GM21786 (cell line): ENCODE data around the gene SH3GL1.

Experiments used
- ATAC-seq: cut with Tn5 transposase; IDR thresholded peaks from one replicate; pipeline ENCODE4 v1.9.1; 2021; ENCODE audit not compliant: unreplicated experiment

SH3GL1 gene

DNA sequence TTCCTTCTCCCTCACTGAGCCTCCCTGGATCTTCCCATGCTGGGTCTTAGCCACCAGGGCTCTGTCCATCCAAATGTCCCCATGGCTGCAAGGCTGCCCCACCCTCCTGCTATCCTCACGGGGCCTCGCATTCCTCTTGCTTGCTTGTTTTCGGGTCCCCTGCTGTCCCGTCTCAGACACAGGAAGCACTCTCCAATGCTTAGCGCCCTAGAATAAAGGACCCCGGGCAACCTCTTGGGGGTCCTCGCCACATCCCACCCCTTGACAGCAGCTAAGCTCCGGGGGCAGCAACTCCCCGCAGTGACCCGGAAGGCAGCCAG lies 23.7 kb downstream of the SH3GL1 start:
- ATAC-seq = no peak

DNA sequence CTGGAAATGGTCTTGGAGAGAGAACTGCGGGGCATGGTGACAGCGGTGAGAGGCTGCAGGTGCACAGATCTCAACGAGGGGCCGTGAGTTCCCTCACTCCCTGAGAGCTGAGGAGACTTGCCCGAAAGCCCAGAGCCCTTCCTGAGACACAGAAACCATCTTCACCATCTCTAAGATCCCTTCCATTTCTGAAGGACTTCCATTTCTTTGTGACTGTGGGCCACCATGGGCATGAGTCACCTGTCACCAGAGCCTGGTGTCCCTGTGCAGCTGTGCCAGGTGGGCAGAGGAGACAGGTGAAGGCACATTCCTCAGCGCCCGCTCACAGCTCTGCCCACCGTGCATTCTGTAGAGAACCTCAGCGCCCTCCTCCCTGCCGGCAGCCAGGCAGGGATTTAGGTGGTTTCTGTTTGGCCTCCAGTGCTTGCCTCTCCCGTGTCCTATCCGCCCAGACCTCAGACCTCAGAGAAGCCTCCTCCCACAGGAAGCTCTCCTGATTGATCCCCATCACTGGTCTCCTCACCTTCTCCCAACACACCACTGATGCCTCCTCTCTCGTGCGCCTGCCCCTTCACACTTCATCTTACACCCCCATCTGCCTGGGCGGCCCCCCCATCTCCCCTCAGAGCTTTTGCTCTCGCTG lies 24.2 kb downstream of the SH3GL1 start:
- ATAC-seq = no peak

DNA sequence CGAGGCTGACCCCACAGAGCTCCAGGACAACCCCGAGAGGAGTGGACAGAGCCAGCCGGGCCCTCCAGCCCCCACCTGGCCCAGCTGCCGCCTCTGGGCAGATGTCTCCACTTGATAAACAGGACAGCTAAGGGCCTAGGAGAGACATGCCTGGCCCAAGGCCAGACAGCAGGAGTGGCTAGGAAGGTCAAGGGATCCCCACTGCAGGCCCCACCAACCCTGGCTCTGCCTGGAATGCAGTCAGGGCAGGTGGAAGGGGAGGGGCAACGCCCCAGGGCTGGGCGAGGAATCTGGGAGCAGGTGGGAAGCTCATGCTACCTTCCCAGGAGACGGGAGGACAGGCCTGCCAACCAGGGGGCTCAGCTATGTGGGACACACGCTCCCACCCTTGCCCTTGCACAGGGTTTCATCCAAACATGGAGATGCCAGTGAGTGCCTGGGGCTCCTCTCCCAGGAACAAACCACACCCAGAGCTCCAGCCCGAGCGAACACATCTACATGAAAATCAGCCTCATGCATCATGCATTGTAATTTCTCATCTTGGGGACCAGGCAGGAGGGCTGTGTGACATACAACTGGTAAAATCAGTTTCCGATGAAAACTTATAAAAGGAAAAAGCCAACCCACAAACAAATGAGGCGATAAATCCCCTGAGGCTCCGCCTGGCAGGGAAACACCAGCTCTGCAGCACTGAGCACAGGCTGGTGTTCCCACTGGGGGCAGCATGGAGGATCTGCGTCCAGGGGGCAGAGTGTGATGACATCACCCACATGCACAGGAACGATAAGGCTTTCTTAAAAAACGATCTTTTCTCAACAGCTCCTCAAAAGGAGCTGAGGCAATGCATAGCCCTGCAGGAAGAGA lies 25.0 kb downstream of the SH3GL1 start:
- ATAC-seq = peak; percentile 56

DNA sequence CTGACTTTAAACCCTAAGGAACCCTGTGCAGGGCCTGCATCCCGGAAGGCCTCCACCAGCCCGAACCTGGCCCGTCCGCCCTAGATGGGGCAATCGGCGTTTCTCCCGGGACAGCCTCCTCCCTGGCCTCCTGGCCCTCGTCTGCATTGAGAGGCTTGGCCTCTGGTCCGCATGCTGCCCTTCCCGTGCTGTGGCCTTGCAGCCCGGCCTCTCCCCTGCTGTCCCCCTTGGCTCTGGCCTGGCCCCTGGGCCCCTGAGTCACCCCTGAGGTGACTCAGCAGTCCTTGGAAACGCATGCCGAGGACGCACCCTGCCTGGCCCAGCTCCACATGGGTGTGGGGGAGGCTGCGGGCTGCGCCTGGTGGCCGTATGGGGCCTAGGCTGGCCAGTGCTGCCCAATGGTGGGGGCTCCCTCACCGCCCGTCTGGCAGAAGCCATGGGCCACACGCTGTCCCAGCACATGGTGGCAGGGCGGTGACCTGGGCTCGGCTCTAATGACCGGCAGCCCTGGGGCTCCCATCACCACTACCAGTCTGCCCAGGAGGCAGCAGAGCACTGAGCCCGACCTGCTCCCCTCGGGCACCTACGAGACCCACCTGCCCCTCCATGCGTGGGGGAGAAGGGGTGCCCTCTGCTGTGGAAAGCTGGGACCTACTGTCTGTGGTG lies 25.7 kb downstream of the SH3GL1 start:
- ATAC-seq = no peak

DNA sequence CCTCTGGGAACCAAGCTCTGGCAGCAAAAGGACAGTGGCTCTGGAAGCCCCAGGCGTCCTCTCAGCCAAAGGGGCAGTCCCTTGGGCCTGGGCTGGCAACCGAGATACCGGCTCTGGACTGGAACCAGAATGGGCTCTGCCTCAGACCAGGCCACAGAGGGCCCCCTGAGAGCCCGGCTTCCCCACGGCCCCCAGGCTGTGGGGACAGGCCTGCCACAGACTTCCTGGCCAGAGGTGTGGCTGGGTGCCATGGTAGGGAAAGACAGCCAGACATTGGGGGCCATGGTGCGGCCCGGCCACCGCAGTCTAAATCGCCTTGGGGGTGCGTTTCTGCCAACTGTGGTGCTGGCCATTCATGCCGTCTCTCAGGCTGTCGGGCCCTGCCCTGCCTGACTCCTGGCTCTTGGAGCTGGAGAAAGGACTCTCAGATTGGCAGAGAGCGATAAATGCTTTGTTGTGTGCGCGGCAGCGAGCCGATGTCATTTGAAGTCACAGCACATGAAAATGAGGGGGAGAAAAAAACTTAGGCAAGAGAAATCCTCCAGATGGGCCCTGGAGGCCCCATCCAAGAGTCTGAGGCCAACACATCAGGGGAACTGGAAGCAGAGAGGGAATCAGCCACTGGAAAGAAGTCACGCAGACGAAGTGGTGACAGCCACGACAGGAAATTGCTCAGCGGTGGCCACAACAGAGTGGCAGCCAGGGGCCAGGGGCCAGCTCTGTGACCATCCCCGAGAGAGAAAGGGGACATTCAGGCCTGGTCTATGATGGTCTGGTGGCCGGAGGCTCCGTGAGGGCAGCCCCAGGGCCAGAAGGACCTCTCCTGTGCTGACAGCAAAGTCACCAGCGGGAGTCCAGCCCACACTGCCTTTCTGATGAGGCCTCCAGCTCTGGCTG lies 26.5 kb downstream of the SH3GL1 start:
- ATAC-seq = no peak

DNA sequence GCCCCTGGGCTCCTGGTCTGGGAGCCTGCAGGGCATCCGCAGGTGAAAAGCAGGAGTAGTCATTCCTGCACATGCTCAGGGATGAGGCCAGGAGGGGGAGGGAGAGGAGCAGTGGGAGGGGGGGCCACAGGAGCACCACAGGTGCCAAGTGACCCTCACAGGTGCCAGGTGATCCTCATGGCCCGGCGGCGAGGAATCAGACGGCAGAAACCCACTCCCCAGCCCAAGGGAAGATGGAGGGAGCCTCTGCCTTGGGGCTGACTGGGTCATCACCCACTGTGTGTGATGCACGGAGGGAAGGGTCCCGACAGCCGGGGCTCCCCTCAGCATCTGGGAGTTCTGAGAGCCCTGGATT lies 27.4 kb downstream of the SH3GL1 start:
- ATAC-seq = no peak

DNA sequence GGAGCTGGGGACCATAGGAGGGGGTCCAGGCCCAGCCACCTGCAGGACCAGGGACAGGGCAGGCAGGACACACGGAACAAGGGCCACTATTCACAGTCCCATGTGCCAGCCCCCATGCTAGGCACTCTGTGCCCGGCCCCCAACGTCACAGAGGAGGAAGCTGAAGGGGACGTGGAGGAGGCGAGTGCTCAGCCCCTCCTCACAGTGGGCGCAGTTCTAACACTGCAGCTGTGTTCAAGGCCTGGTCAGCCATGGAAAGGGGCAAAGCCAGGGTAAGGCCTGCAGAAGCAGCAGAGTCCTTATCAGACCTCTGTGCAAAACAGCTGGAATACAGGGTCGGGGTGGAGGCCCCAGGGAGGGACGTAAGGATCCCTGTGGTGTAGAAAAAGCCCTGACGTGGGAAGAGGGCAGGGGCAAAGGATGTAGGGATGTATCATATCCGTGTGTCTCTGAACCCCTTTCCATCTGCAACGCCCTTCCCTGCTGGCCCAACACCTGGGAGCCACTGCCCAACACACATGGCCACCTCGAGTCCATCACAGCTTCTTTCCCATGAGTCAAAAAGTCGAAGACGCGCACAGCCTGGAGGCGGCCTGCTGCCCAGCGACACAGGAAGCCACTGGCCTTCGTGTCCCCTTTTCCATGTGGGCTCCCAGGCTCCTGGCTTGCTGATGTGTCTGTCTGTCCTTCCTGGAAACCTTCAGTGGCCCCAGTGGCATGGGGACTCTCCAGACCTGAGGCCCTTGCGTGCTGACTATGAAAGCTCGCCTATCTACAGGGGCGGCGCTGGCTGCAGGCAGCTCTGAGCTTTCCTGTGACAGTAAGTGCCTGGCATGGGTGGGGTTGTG lies 28.0 kb downstream of the SH3GL1 start:
- ATAC-seq = no peak

DNA sequence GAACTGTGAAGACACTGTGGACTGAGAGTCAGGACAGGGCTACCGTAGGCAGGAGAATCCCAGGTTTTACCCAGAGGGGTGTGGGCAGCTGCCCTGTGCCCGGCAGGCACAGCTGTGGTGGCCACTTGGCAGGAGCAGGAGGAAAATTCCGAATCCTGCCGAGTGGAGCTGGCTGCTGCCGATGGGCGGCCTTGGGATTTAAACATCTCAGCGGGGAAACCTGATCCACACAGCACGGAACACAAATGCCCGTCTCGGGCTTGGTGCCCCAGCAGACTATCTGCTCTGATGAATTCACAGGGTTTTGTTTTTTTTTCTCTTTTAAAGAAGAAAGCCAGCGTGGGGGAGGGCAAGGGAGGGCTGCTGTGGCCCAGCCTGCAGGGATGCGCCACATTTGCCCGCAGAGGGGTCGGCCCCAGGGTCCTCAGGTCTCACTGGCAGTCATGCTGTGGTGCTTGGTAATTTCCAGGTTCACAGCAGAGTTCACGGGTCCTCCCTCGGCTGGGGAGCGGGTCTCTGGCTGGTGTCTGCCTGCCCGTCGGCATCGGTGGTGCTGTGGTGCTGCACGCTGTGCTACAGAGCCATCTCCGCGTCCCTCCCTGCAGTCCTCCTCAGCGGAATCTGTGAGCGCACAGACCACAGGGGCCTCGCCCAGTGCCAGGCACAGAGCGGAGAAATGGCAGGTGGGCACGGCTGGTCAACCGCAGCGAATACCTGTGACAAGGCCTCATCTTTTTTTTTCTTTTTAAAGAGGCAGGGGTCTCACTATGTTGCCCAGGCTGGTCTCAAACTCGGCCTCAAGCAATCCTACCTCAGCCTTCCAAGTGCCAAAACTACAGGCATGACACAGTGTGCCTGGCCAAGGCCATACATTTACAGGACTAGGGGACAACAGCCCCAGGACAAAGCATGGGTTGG lies 28.8 kb downstream of the SH3GL1 start:
- no peak for ATAC-seq

DNA sequence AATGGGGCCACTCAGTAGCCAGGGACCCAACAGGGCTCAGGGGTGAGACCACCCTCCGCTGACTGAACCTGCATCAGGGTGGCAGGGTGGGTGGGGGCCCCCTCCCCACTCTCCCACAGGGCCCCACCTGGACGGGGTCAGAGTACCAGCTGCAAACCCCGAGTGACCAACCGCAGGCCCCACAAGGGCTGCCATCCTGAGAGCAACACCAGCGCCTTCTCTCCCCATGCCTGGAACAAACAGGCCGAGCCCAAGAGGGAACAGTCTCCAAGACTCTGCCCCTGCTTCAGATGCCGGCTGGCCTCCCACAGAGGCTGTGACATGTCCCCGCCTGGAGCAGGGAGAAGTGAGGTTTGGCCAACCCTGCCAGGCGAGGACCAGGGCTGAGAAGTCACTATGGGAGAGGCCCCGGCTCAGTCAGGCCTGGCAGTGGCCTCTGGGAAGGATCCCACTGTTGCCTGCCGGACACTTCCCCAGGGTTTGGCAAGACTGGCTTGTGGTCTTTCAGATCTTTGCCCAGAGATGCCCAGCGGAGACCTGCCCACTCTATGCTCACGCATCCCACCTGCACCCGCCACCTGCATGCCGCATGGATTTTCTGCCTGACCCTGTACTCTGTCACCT lies 29.8 kb downstream of the SH3GL1 start:
- no peak for ATAC-seq

DNA sequence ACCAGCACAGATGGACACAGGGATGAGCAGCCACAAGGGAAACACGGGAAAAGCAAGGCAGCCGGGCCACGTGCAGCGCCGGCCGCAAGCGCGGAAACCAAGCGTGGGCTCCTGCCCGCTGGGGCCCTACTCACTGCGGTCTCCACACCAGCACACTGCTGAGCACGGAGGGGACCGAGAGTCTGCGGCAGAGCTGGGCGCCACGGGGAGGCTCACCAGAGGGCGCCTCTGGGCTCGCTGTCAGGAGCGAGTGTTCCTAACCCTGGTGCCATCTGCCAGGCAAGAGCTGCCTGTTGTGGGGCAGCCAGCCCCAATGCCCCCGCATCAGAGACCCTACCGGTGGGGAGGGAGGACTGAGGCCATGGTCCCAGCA lies 30.5 kb downstream of the SH3GL1 start:
- ATAC-seq = no peak

DNA sequence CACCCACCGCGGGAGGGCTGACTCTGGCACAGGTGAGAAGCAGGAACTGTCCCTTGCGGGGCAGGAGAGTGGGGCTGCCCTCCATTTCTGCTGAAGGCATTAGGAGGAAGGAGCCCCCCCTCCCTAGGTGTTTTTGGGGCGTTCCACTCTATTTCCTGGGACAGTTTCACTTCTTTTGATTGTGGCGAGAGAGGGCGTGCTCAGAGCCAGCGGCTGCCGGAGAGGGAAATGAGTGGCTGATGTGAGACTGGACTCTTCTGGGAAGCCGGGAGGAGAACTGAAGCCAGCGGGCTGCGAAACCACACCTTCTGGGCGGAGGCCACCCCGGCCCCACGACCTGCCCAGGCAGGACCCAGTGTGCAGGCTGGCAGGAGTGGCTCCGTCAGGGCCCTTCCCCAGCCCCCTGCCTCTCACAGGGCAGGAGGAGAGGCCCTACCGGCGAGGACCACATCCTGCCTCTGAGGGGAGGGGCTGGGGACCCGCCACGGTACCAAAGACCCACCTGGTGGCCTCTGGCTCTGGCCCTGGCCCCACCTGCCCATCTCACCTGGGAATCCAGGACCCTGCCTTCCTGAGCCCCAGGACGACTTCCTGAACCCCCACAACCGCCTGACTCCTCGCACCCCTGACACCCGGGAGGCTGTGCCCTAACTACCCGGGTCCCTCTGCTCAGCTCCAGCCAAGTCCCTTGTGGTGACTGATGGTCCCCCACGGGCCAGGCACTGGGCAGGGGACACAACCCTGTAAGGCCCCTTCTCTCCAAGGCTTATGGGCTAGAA lies 31.0 kb downstream of the SH3GL1 start:
- ATAC-seq = peak; percentile 56

DNA sequence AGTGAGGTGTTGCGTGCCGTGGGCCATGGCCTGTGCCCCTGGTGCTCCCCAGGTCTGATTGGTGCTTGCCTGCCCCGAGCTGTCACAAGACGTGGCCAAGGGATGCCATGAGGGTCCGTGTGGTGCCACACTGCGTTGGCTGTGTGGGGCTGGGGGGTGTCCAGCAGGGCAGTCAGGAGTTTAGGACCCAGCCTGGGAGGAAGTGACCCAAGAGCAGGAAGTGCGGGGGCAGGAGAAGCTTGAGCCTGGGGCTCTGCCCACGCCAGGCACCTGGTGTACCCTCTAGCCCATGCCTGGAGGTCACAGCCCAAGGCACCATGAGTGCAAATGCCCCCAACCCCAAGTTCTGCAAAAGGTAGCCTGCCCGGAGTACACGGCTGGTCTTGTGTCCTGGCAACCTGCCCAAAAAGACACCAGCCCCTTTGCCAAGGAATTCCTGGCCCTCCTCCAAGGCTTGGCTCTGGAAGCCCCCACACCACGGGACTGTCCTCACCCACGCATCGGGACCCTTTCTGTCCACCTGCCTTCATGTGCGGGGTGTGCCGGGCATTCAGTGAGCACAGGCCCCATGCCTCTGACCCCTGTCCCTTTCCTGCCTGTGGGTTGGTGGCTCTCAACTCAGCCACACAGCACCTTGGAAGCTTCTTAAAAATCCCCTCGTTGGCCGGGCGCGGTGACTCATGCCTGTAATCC lies 32.1 kb downstream of the SH3GL1 start:
- no peak for ATAC-seq

DNA sequence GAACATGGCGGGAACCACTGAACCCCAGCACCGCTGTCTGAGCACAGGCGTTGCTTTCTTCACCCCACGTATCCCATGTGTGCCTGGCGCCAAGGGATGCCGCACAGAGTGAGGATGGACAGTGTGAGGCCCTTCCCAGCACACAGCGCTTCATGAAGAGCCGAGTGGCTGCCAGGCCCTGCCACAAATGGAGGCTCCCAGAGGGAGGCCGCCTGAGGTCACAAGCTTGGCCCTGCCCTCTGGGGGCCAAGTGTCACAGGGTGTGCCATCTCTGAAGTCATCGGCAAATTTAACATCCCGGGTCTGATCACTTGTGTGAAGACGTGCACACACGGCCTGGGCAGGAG lies 32.6 kb downstream of the SH3GL1 start:
- no peak for ATAC-seq

DNA sequence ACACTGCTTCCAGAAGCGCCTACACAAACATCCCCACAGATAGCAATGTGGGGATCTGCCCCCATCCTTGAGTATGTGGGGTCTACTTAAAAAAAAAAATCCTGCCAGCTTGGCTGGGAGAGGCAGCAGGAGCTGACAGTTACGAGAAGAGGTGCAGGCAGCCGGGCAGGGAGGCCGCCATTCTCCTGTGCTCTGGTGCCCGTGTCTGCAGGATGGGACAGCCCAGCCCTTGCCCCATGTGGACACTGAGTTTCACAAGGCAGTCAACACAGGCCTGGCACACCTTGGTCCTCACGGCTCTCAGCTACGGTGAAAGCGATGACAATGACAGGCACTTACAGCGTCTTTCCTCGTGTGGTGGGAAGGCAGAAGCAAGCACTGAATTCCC lies 33.0 kb downstream of the SH3GL1 start:
- no peak for ATAC-seq

DNA sequence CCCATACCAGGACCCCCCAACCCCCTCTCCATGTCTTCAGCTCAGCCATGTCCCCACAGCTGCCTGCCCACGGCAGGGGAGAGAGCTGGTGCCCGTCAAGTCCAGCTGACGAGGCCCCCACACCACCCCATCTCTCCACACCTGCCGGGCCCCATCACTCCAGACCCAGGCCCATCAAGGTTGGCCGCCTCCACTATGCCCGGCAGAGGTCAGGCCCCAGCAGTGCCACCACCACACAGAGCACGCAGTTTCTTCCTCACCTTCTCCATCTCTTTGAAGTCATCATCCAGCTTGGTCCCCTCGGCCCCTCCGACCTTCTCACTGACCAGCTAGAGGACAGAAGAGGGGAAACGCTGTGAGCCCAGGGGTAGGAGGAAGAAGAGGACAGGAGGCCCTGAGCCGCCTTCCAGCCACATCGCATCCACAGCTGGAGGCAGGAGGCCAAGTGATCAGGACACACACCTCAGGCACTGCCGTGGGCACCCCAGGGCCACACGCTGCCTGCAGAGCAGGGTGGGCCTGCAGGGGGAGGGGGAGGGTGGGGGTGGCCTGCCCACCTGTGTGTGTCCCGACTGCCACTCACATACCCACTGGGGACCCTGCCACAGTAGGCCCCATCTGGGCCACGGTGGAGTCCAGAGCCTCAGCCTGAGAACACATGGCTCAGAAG lies 33.5 kb downstream of the SH3GL1 start:
- ATAC-seq = no peak

DNA sequence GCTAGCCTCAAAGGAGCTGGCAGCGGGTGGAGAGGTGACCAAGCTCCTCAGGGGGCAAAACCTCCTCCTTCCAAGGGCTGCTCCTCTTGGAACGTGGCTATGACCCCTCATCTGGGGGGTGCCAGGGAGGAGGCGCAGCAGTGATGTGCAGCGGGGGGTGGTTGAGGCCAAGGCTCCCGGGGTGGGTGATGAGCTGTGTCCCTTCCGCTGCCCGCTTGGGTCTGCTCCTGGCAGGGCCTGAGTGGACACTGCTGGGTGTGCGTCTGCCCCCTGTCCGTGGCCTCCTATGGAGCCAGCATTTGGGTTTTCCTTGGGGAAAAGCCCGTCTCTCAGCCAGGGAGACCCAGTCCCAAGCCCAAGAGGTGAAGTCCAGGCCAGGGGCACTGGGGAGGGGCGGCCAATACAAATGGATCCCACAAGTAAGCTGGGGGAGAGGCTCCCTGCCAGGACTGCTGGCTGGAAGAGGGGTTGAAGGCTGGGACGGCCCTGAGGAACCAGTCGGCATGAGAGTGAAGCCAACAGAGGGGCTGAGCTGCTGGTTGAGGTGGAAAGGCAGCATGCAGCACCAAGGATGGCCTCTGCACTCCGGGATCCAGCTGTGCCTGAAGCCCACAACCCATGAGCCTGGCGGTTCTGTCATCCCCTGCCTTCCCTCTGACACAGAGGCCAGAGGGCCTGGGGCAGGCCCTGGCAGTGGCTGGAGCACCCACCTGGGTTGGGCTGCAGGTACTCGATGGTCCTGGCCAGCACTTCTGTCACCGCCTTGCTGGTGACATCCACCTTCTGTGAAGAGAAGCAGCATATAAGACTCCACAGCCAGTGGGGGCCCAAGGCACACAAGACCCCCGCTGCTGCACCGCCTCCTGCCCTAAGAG lies 34.3 kb downstream of the SH3GL1 start:
- no peak for ATAC-seq
